ENCODE results near the gene IGF2BP2.

GRCh38 chr3:185717121-185717520, 107.7 kb downstream of the IGF2BP2 start:
- TF ChIP-seq, protein P1, sequence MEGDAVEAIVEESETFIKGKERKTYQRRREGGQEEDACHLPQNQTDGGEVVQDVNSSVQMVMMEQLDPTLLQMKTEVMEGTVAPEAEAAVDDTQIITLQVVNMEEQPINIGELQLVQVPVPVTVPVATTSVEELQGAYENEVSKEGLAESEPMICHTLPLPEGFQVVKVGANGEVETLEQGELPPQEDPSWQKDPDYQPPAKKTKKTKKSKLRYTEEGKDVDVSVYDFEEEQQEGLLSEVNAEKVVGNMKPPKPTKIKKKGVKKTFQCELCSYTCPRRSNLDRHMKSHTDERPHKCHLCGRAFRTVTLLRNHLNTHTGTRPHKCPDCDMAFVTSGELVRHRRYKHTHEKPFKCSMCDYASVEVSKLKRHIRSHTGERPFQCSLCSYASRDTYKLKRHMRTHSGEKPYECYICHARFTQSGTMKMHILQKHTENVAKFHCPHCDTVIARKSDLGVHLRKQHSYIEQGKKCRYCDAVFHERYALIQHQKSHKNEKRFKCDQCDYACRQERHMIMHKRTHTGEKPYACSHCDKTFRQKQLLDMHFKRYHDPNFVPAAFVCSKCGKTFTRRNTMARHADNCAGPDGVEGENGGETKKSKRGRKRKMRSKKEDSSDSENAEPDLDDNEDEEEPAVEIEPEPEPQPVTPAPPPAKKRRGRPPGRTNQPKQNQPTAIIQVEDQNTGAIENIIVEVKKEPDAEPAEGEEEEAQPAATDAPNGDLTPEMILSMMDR (IDR thresholded peaks at IDR 0.05; ENCODE audit: low read depth, low read length), result no peak
- no peak for TF ChIP-seq EZH2phosphoT487 (IDR thresholded peaks at IDR 0.05; ENCODE audit: low read depth)

Data from OCI-LY3 (cell line).